ENCODE data around the gene PCBP3. TPM values are rescaled to one million over a fixed set of nuclear protein-coding genes. Genes with fewer than 3 reads are reported as not detected.

The PCBP3 gene
- total RNA-seq (ENCODE audit: unreplicated experiment) = 72.7 TPM
- long read RNA-seq, partial matches to known transcripts = 3 of 33 reads
- long read RNA-seq, other reads (novel, unspliced or antisense) = 29 of 33 reads

GRCh38 chr21:45643021-45643980 is at the start of gene PCBP3:
PCBP3 (plus strand) TSS chr21:45643725; CDS start chr21:45850086, 206,361 bp downstream.
- Mint-ChIP-seq H3K4me3 (ENCODE audit: unreplicated experiment) (peak within 1 kb of the TSS; percentile 95), H3K27me3 (ENCODE audit: unreplicated experiment) (peaks cover 18% of the 10 kb centered on the region), H3K4me1 (ENCODE audit: low read depth, unreplicated experiment) (peaks cover 23% of the 10 kb centered on the region), H3K9me3 (ENCODE audit: unreplicated experiment) (peaks cover 6% of the 10 kb centered on the region), H3K36me3 (ENCODE audit: unreplicated experiment) (no peaks in the 10 kb centered on the region), H3K27ac (ENCODE audit: unreplicated experiment) (peak within 1 kb of the TSS; percentile 90)
- TF ChIP-seq, protein P1, sequence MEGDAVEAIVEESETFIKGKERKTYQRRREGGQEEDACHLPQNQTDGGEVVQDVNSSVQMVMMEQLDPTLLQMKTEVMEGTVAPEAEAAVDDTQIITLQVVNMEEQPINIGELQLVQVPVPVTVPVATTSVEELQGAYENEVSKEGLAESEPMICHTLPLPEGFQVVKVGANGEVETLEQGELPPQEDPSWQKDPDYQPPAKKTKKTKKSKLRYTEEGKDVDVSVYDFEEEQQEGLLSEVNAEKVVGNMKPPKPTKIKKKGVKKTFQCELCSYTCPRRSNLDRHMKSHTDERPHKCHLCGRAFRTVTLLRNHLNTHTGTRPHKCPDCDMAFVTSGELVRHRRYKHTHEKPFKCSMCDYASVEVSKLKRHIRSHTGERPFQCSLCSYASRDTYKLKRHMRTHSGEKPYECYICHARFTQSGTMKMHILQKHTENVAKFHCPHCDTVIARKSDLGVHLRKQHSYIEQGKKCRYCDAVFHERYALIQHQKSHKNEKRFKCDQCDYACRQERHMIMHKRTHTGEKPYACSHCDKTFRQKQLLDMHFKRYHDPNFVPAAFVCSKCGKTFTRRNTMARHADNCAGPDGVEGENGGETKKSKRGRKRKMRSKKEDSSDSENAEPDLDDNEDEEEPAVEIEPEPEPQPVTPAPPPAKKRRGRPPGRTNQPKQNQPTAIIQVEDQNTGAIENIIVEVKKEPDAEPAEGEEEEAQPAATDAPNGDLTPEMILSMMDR (IDR thresholded peaks at IDR 0.05; ENCODE audit: partially characterized antibody, unreplicated experiment) = no peak
- peak; percentile 99 for DNase-seq

DNA sequence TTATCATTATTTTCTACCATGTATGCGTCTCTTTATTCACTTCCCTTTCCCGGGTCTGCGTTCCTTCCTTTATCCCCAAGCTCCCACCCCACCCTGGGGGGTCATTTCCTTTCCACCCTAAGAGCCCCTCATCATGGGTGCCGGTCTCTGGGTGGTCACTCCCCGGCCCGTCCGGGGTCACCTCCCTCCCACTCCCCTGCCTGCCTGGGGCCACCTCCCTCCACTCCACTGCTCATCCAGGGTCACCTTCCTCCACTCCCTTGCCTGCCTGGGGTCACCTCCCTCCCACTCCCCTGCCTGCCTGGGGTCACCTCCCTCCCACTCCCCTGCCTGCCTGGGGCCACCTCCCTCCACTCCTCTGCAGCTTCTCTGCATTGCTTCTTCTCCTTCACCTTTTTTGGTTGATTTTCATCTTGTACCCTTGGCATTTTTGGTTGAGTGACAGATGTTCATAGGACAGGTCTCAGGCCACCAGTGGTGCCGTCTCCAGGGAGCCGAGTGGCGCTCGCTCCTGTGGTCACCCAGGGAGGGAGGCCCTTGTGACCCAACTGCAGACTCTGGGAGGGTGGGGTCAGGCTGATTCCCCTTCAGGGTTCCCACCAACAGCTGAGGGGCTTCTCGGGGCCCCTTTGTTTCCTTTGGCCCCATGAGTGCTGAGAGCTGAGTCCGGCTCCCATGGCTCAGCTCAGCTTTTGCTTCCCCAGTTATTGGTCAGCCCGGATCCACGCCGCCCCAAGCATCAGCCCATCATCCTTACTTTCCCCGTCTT is 48.6 kb upstream of the PCBP3 start:
- H3K36me3 Mint-ChIP-seq (ENCODE audit: unreplicated experiment) = peaks cover 17% of the 10 kb centered on the region
- H3K9me3 Mint-ChIP-seq (ENCODE audit: unreplicated experiment) = peaks cover 5% of the 10 kb centered on the region
- DNase-seq = no peak
- TF ChIP-seq, protein P1 (IDR thresholded peaks at IDR 0.05; ENCODE audit: partially characterized antibody, unreplicated experiment) = no peak
- H3K27me3 Mint-ChIP-seq (ENCODE audit: unreplicated experiment) = peaks cover 5% of the 10 kb centered on the region
- no peak overlapping the region for H3K4me3 Mint-ChIP-seq (ENCODE audit: unreplicated experiment)
- no peak overlapping the region for H3K27ac Mint-ChIP-seq (ENCODE audit: unreplicated experiment)
- peaks cover 9% of the 10 kb centered on the region for H3K4me1 Mint-ChIP-seq (ENCODE audit: low read depth, unreplicated experiment)

DNA sequence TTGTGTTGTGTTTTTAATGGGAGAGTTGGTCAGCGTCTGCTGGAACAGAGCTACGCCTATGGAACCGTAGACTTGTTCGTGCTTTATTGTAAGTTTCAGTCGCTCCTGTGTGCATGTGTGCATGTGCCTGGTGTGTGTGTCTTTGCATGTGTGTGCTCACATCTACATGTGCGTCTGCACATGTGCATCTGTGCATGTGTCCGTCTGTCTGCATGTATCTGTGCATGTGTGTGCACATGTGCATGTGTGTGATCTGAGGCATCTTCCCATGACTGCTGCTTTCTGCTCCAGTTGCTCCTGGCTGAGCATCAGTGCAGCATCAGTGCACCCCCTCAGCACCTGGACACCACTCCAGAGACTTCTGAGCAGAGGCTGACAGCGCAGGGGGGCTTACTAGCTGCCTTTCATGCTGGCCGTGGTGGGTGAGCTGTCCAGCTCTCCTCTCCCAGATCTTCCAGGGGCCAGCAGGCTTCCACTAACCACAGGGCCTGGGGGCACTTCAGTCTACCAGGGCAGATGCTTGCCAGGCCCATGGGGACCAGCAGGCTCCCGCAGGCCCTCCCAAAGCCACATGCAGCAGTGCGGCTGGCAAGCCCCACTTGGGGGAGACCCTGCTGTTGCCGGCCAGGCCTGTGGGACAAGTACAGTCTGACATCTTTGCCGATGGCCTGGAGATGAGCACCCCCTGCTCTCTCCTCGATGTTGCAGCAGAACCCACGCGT is 47.8 kb upstream of the PCBP3 start:
- Mint-ChIP-seq H3K27ac (ENCODE audit: unreplicated experiment) (no peak overlapping the region), H3K4me1 (ENCODE audit: low read depth, unreplicated experiment) (peaks cover 9% of the 10 kb centered on the region), H3K27me3 (ENCODE audit: unreplicated experiment) (peaks cover 11% of the 10 kb centered on the region), H3K9me3 (ENCODE audit: unreplicated experiment) (peaks cover 6% of the 10 kb centered on the region), H3K36me3 (ENCODE audit: unreplicated experiment) (peaks cover 25% of the 10 kb centered on the region), H3K4me3 (ENCODE audit: unreplicated experiment) (peak overlapping the region; percentile 26)
- TF ChIP-seq, protein P1 (IDR thresholded peaks at IDR 0.05; ENCODE audit: partially characterized antibody, unreplicated experiment) = no peak
- DNase-seq = peak; percentile 15

- H3K9me3 Mint-ChIP-seq (ENCODE audit: unreplicated experiment) = peaks cover 6% of the 10 kb centered on the region
- H3K27ac Mint-ChIP-seq (ENCODE audit: unreplicated experiment) = peak overlapping the region; percentile 5
- TF ChIP-seq, protein P1 (IDR thresholded peaks at IDR 0.05; ENCODE audit: partially characterized antibody, unreplicated experiment) = peak; percentile 25
- peaks cover 12% of the 10 kb centered on the region for H3K27me3 Mint-ChIP-seq (ENCODE audit: unreplicated experiment)
- peak overlapping the region; percentile 20 for H3K4me3 Mint-ChIP-seq (ENCODE audit: unreplicated experiment)
- peaks cover 26% of the 10 kb centered on the region for H3K36me3 Mint-ChIP-seq (ENCODE audit: unreplicated experiment)
- peak; percentile 63 for DNase-seq
- H3K4me1 Mint-ChIP-seq (ENCODE audit: low read depth, unreplicated experiment) = peaks cover 9% of the 10 kb centered on the region
These were observed 46.7 kb upstream of the PCBP3 start for GRCh38 chr21:45596704-45597318.
